Neural progenitor cell (in vitro differentiated cells): ENCODE results near the gene CMAS. TPM values are rescaled to one million over a fixed set of nuclear protein-coding genes. Genes with fewer than 3 reads are reported as not detected.
"Not testable (repeated sequence)": the region's sequence is repeated elsewhere in the genome, so short reads cannot be mapped to it uniquely, and the experiment has no call there.

Experiments used
- DNase-seq: peaks from one replicate; pipeline ENCODE4 v3.0.0-alpha.2; 2016; ENCODE audit warnings: low spot score
- H2AFZ ChIP-seq: fragments of 200-600 bp; sonication (generic); replicated peaks from 2 replicates; pipeline ENCODE4 v1.6.1; 2016; ENCODE audit warnings: antibody characterized with exemption
- H3F3A ChIP-seq: fragments of 200-600 bp; sonication (generic); 2 replicates; pipeline ENCODE4 v1.6.1; 2016; ENCODE audit warnings: antibody characterized with exemption, low read depth
- H3K27ac ChIP-seq: fragments of 200-600 bp; sonication (generic); 2 replicates; pipeline ENCODE4 v1.5.1; 2016; ENCODE audit warnings: mild to moderate bottlenecking
- H3K27me3 ChIP-seq: fragments of 200-600 bp; sonication (generic); 2 replicates; pipeline ENCODE4 v1.6.1; 2016; ENCODE audit warnings: mild to moderate bottlenecking, moderate library complexity
- H3K36me3 ChIP-seq: fragments of 200-600 bp; sonication (generic); 2 replicates; pipeline ENCODE4 v1.5.1; 2016
- H3K4me1 ChIP-seq: fragments of 200-600 bp; sonication (generic); 2 replicates; pipeline ENCODE4 v1.6.1; 2016; ENCODE audit warnings: mixed run types
- H3K4me2 ChIP-seq: fragments of 200-600 bp; sonication (generic); 2 replicates; pipeline ENCODE4 v1.6.1; 2016
- H3K4me3 ChIP-seq: fragments of 200-600 bp; sonication (generic); 2 replicates; pipeline ENCODE4 v1.5.1; 2016
- H3K79me2 ChIP-seq: fragments of 200-600 bp; sonication (generic); 2 replicates; pipeline ENCODE4 v1.6.1; 2016; ENCODE audit warnings: low read depth
- H3K9ac ChIP-seq: fragments of 200-600 bp; sonication (generic); 2 replicates; pipeline ENCODE4 v1.6.1; 2016
- H3K9me3 ChIP-seq: fragments of 200-600 bp; sonication (generic); 2 replicates; pipeline ENCODE4 v1.5.1; 2016; ENCODE audit warnings: low read depth
- H4K20me1 ChIP-seq: fragments of 200-600 bp; sonication (generic); 2 replicates; pipeline ENCODE4 v1.6.1; 2016; ENCODE audit warnings: low read depth
- H3K27ac Mint-ChIP-seq: 3 replicates; pipeline ENCODE4 v1.8.0; 2021; ENCODE audit warnings: mixed read lengths
- H3K27me3 Mint-ChIP-seq: 2 replicates; pipeline ENCODE4 v1.8.0; 2022; ENCODE audit warnings: low read depth, mild to moderate bottlenecking, inconsistent platforms, moderate library complexity, mixed read lengths; ENCODE audit not compliant: insufficient read depth
- H3K36me3 Mint-ChIP-seq: 3 replicates; pipeline ENCODE4 v1.8.0; 2021; ENCODE audit warnings: mixed read lengths
- H3K4me1 Mint-ChIP-seq: 3 replicates; pipeline ENCODE4 v1.8.0; 2021; ENCODE audit warnings: mixed read lengths
- H3K4me3 Mint-ChIP-seq: 3 replicates; pipeline ENCODE4 v1.8.0; 2021; ENCODE audit warnings: mild to moderate bottlenecking, moderate library complexity, mixed read lengths
- H3K9me3 Mint-ChIP-seq: 3 replicates; pipeline ENCODE4 v1.8.0; 2020; ENCODE audit warnings: mixed read lengths
- EZH2 ChIP-seq: fragments of 200-600 bp; sonication (generic); IDR thresholded peaks from 2 replicates; pipeline ENCODE4 v1.6.1; 2017; ENCODE audit warnings: antibody characterized with exemption, mild to moderate bottlenecking, moderate library complexity
- EZH2phosphoT487 ChIP-seq: fragments of 200-600 bp; sonication (generic); IDR thresholded peaks from 2 replicates; pipeline ENCODE4 v1.6.1; 2017; ENCODE audit warnings: antibody characterized with exemption
- total RNA-seq: library from RNA; depleted of rRNA; stranded (reverse); fragments of >200 nt; gene quantifications from 2 replicates; pipeline ENCODE4 v1.2.3, GENCODE V29; 2015; ENCODE audit warnings: low replicate concordance
- TF ChIP-seq, protein P1 (sequence below): fragments of 200-600 bp; sonication (generic); IDR thresholded peaks from 2 replicates; pipeline ENCODE4 v1.5.1; 2017; ENCODE audit warnings: antibody characterized with exemption, mild to moderate bottlenecking

CMAS gene
- total RNA-seq, 1 donor from 2014 or later = 38.2 TPM

DNA sequence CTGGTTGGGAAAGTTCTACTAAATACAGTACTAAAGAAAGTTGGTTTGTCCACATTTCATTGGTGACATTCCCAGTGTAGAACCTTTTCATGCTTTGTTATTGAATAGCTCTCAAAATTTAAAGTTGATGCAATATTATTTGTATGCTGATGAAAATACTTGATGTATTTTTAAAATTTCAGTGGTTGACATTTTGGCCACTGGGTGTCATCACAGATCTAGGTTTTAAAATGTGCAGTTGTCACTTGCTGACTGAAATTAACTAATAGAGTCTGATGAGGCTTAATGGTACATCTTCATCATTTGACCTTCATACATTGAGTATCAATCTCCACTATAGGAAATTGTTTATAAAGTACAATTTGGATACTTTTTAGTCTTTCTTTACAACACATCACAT lies 37.1 kb downstream of the CMAS start:
- Histone ChIP-seq H3K4me3 (no peak overlapping the region), H3K4me2 (no peak overlapping the region), H3K9me3 (no peaks in the 10 kb centered on the region), H3K9ac (no peak overlapping the region), H4K20me1 (no peaks in the 10 kb centered on the region), H3F3A (no peaks in the 10 kb centered on the region), H3K27me3 (no peaks in the 10 kb centered on the region), H3K79me2 (no peaks in the 10 kb centered on the region), H3K36me3 (no peaks in the 10 kb centered on the region), H2AFZ (no peak overlapping the region), H3K4me1 (no peaks in the 10 kb centered on the region), H3K27ac (no peak overlapping the region)
- DNase-seq = no peak
- Mint-ChIP-seq H3K36me3 (no peaks in the 10 kb centered on the region), H3K27ac (no peak overlapping the region), H3K4me3 (no peak overlapping the region), H3K4me1 (no peaks in the 10 kb centered on the region), H3K9me3 (no peaks in the 10 kb centered on the region), H3K27me3 (peaks cover 4% of the 10 kb centered on the region)
- TF ChIP-seq EZH2 (no peak), EZH2phosphoT487 (no peak)
- TF ChIP-seq, protein P1, sequence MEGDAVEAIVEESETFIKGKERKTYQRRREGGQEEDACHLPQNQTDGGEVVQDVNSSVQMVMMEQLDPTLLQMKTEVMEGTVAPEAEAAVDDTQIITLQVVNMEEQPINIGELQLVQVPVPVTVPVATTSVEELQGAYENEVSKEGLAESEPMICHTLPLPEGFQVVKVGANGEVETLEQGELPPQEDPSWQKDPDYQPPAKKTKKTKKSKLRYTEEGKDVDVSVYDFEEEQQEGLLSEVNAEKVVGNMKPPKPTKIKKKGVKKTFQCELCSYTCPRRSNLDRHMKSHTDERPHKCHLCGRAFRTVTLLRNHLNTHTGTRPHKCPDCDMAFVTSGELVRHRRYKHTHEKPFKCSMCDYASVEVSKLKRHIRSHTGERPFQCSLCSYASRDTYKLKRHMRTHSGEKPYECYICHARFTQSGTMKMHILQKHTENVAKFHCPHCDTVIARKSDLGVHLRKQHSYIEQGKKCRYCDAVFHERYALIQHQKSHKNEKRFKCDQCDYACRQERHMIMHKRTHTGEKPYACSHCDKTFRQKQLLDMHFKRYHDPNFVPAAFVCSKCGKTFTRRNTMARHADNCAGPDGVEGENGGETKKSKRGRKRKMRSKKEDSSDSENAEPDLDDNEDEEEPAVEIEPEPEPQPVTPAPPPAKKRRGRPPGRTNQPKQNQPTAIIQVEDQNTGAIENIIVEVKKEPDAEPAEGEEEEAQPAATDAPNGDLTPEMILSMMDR = peak; percentile 58

DNA sequence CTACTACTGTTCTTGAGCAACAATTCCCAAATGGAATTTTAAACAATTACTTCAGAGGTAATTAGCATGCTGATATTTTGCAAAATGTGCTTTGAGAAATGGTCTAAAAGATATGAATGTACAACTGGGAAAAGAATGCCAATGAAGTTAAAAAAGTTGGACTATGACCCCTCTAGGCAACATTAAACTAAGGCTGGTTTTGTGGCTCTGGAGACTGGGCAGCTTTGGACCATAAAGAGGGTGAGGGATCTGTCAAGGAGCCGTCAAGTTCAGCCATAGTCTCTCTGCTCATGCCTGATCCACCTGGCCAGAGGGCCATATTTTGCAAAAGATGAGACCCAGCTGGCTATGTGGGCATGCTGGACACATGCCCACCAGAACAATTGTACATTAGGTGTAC lies 38.8 kb downstream of the CMAS start:
- Histone ChIP-seq H3K79me2 (no peaks in the 10 kb centered on the region), H3F3A (no peaks in the 10 kb centered on the region), H3K27ac (no peak overlapping the region), H3K4me1 (no peaks in the 10 kb centered on the region), H3K4me3 (no peak overlapping the region), H3K4me2 (no peak overlapping the region), H3K36me3 (no peaks in the 10 kb centered on the region), H4K20me1 (no peaks in the 10 kb centered on the region), H3K9ac (no peak overlapping the region), H2AFZ (no peak overlapping the region), H3K27me3 (no peaks in the 10 kb centered on the region), H3K9me3 (no peaks in the 10 kb centered on the region)
- TF ChIP-seq EZH2phosphoT487 = no peak
- TF ChIP-seq EZH2 = no peak
- TF ChIP-seq, protein P1 = no peak
- Mint-ChIP-seq H3K9me3 (no peaks in the 10 kb centered on the region), H3K27me3 (peaks cover 4% of the 10 kb centered on the region), H3K4me1 (no peaks in the 10 kb centered on the region), H3K36me3 (no peaks in the 10 kb centered on the region), H3K27ac (no peak overlapping the region), H3K4me3 (no peak overlapping the region)
- no peak for DNase-seq

DNA sequence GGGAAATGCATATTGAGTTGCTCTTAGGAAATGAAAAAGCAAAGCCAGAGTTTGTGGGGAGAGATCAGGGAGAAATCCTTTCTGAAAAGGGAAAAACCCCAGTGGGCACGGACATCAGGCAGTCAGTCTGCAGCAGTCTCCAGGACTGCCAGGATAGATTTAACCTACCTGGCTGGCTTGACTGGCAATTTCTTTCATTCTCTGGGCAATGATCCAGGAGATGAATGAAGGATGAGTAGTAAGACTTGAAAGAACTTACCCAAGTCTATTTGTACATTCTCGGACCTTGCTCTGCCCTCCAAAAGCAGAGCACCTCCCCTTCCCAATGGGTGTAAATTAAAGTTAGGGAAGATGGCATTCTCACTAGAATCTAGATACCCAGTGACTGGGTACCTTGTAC lies 42.9 kb downstream of the CMAS start:
- Mint-ChIP-seq H3K27ac (no peak overlapping the region), H3K9me3 (no peaks in the 10 kb centered on the region), H3K4me1 (no peaks in the 10 kb centered on the region), H3K27me3 (no peaks in the 10 kb centered on the region), H3K36me3 (no peaks in the 10 kb centered on the region), H3K4me3 (no peak overlapping the region)
- H3K9ac ChIP-seq = no peak overlapping the region
- H4K20me1 ChIP-seq = no peaks in the 10 kb centered on the region
- H2AFZ ChIP-seq = no peak overlapping the region
- no peak for TF ChIP-seq EZH2
- TF ChIP-seq, protein P1 = no peak
- no peak for TF ChIP-seq EZH2phosphoT487
- no peaks in the 10 kb centered on the region for H3K36me3 ChIP-seq
- H3K9me3 ChIP-seq = no peaks in the 10 kb centered on the region
- H3K4me1 ChIP-seq = no peaks in the 10 kb centered on the region
- no peaks in the 10 kb centered on the region for H3K27me3 ChIP-seq
- DNase-seq = no peak
- no peak overlapping the region for H3K4me3 ChIP-seq
- H3K79me2 ChIP-seq = no peaks in the 10 kb centered on the region
- H3K4me2 ChIP-seq = no peak overlapping the region
- no peak overlapping the region for H3K27ac ChIP-seq
- no peaks in the 10 kb centered on the region for H3F3A ChIP-seq

DNA sequence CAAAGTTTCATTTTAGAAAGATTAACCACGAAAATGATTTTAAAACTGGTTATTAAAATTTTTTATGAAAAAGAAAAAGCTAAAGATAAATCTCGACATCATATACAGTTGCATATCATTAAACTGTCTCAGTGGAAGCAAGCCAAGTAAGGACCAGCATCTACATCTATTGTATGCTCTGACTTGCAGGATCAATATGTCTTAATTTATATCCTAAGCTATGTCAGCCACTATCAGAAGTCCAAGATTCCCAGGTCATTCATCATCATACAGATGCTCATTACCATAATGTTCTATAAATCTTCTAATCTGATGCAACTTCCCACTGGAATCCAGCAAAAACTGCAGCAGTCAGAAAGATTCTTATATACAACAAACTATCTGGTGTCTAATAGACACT lies 43.5 kb downstream of the CMAS start:
- no peaks in the 10 kb centered on the region for H3K27me3 Mint-ChIP-seq
- Histone ChIP-seq H3K4me1 (no peaks in the 10 kb centered on the region), H4K20me1 (no peaks in the 10 kb centered on the region), H3F3A (no peaks in the 10 kb centered on the region), H3K27me3 (no peaks in the 10 kb centered on the region), H3K4me2 (no peak overlapping the region), H3K9me3 (no peaks in the 10 kb centered on the region), H3K9ac (no peak overlapping the region), H3K79me2 (no peaks in the 10 kb centered on the region), H2AFZ (no peak overlapping the region), H3K4me3 (no peak overlapping the region), H3K36me3 (no peaks in the 10 kb centered on the region), H3K27ac (no peak overlapping the region)
- no peaks in the 10 kb centered on the region for H3K36me3 Mint-ChIP-seq
- DNase-seq = no peak
- no peaks in the 10 kb centered on the region for H3K9me3 Mint-ChIP-seq
- TF ChIP-seq EZH2 = no peak
- no peak for TF ChIP-seq EZH2phosphoT487
- TF ChIP-seq, protein P1 = no peak
- no peak overlapping the region for H3K27ac Mint-ChIP-seq
- no peak overlapping the region for H3K4me3 Mint-ChIP-seq
- no peaks in the 10 kb centered on the region for H3K4me1 Mint-ChIP-seq

DNA sequence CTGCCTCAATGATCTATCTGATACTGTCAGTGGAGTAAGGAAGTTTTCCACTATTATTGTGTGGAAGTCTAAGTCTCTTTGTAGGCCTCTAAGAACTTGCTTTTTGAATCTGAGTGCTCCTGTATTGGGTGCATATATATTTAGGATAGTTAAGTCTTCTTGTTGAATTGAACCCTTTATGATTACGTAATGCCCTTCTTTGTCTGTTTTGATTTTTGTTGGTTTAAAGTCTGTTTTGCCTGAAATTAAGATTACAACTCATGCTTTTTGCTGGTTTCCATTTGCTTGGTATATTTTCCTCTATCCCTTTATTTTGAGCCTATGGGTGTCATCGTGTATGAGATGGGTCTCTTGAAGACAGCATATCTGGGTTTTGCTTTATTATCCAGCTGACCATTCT lies 53.0 kb downstream of the CMAS start:
- H3K79me2 ChIP-seq, H3K36me3 Mint-ChIP-seq, H3K9me3 ChIP-seq, H3K4me3 Mint-ChIP-seq, H3K4me3 ChIP-seq, H4K20me1 ChIP-seq, H3K4me1 ChIP-seq, H3K27ac ChIP-seq, H3K4me1 Mint-ChIP-seq, H3K27me3 ChIP-seq, H3K27me3 Mint-ChIP-seq, H3K36me3 ChIP-seq, H3F3A ChIP-seq, H3K9me3 Mint-ChIP-seq, H3K4me2 ChIP-seq, H3K9ac ChIP-seq, H3K27ac Mint-ChIP-seq, H2AFZ ChIP-seq, DNase-seq: not testable (repeated sequence)
